Stimulated activated CD4-positive, alpha-beta T cell treated with anti-CD3 and anti-CD28 coated beads, Interleukin-4, amount 100 ng/mL, for 48 hours (primary cell): ENCODE results near the gene HNRNPA3.
"Not testable (repeated sequence)": the region's sequence is repeated elsewhere in the genome, so short reads cannot be mapped to it uniquely, and the experiment has no call there.

Source experiments
- DNase-seq, 2 donors: peaks; one replicate each; pipeline ENCODE4 v3.0.0-alpha.2; 2020; ENCODE audit warnings: low read depth in 2 of 2

Gene HNRNPA3

DNA sequence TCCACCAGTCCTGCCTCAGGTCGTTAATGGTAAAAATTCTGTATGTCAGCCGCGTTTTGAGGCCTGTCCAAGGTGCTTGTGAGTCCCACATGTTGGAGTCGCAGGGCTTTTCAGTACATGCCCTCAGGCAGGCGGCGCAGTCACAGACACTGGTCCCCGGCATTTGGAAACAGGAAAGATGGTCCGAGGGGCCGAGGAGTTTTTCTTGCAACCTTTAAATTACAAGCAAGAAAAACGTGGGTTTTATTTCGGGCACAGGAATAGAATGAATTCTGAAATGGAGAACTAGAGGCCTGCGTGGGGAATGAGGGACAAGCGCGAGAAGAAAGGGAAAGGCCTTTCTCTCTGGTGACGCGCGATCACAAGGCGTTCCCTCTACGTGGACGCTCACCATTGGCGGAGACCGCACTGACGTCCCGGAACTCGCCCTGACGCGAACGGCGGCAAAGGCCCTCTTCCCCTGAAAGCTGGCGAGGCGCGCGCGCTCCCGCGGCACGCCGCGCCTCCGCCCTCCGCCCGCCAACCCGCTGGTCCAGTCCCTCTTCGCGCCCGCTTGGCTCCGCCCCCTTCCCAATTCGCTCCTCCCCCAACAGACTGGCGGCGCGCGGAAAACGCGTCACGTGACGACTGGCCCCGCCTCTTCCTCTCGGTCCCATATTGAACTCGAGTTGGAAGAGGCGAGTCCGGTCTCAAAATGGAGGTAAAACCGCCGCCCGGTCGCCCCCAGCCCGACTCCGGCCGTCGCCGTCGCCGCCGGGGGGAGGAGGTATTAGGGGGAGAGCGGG, at the start of gene HNRNPA3:
HNRNPA3 (plus strand) TSS at position 689 of the 785 bp plus-strand sequence; CDS start at position 695, 6 bp downstream.
- peak; percentile 99 for DNase-seq

GRCh38 chr2:177164131-177164530, 48.5 kb upstream of the HNRNPA3 start:
- no peak for DNase-seq

DNA sequence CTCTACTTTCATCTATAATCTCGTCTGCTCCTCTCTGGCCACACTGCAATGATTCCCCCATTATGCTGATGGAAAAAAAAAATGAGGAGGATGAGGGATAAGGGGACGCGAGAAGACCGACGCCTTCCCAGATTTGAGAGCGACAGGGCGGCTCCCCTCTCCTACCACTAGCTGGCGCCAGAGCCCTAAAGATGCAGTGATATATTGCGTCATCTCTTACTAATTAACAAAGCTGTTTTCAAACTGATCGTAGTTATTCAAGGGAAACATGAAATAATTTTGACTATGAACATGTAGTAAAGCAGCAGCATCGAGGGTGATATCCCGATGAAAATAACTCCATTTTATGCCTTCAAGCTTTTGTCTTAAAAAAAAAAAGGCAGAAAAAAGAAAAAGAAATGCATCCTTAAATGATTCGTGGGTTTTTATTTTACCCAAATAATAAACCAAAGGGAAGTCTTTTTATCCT, 48.0 kb upstream of the HNRNPA3 start:
- peak; percentile 63 to 78 for DNase-seq

- DNase-seq: no peak
Measured at GRCh38 chr2:177165061-177165583, 47.5 kb upstream of the HNRNPA3 start.

GRCh38 chr2:177165721-177166711, 46.6 kb upstream of the HNRNPA3 start:
- DNase-seq: no peak

- DNase-seq: no peak
Measured at GRCh38 chr2:177169810-177170514, 42.6 kb upstream of the HNRNPA3 start.

GRCh38 chr2:177171418-177171865, 41.2 kb upstream of the HNRNPA3 start:
- DNase-seq: no peak

DNA sequence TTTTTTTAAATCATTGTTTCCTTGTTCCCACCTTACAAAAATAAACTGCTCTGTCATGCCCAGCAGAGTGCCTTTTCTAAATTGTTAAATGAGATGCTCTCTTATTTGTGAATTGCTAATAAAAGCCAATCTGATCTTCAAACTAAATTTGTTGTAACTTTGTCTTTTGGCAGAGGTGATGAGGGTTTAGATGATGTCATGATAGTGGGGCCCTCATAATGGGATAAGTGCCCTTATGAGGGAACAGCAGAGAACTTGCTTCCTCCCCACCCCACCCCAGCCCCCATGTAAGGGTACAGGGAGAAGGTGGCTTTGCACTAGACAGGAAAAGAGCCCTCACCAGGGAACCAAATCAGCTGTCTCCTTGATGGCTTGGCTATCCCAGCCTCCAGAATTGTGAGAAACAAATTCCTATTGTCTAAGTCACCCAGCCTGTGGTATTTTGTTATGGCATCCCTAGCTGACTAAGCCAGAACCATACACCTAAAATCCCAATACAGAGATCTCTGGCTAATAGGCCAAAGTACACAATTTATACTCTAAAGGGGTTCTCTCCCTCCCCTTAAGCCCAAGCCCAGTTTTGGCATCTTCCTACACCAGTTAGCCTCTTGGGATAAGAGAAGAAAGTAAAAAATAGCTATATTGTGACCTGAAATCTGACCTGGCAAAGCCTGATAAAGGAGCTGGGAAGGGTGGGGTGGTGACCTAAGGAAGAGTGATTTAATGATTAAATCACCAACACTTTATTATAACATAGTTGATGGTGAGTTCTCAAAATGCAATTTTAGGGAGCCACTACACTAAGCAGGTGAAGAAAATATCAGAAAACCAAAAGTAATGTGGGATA, 40.3 kb upstream of the HNRNPA3 start:
- DNase-seq: no peak

- no peak for DNase-seq
Measured at GRCh38 chr2:177174486-177174885, 38.1 kb upstream of the HNRNPA3 start.

- DNase-seq: no peak
Measured at GRCh38 chr2:177175917-177176668, 36.5 kb upstream of the HNRNPA3 start.

DNA sequence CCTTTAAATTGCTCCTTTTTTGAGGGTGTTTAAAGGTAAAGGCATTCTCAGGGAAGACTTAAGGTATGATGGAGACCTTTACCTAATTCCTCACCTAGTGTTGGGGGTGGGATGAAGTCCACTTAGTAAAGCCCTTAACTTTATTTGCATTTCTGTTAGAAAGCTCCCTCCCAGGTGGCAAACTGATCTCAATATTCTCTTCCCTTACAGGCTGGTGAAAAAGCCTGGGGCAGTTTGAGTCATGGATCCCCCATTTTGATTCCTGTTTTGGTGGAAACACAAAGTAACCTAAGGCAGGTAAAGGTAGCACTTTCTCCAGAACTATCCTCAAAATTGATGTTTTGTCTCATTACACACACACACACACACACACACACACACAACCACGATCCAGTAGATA, 33.8 kb upstream of the HNRNPA3 start:
- DNase-seq: no peak

GRCh38 chr2:177179227-177179626, 33.4 kb upstream of the HNRNPA3 start:
- no peak for DNase-seq

DNA sequence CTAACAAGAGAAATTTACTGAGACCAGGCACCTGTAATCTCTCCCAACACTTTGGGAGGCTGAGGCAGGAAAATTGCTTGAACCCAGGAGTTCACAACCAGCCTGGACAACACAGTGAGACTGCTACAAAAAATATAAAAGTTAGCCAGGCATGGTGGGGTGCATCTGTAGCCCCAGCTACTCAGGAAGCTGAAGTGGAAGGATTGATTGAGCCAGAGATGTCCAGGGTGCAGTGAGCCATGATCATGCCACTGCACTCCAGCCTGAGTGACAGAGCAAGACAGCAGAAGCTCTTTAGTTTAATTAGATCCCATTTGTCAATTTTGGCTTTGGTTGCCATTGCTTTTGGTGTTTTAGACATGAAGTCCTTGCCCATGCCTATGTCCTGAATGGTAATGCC, 32.9 kb upstream of the HNRNPA3 start:
- DNase-seq: not testable (repeated sequence)

DNA sequence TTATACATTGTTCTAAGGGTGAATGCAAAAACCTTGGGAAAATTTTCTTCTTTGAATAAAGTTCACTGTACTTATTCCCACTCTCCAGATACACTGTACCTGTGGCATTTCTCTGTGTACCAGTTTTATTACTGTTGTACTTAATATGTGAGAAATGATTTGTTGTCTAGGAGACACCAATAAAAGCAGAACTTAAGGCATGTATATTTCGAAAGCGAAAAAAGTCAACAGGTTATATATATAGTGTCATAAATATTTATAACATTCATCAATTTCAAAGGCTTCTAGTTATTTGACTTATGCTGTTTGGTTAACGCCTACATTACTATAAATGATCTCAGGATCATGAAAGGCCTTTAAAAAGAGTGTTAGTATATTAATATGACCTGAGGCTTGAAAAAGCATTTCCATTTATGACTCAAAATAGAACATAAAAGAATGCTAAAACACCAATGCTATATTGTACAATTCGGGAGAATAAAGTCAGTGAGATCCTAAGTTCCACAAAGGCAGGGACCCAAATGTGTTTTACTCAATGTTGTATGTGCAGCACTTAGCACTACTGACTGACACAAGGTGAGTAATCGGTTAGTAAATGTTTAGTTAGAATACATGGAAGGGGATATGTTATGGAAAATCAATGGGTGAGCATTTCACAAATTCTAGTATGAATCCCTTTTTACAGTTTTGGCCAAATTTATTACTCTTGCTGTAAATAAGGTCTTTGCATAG, 32.2 kb upstream of the HNRNPA3 start:
- no peak for DNase-seq

GRCh38 chr2:177183860-177184259, 28.7 kb upstream of the HNRNPA3 start:
- DNase-seq: no peak

GRCh38 chr2:177184606-177185005, 28.0 kb upstream of the HNRNPA3 start:
- DNase-seq: no peak

GRCh38 chr2:177186038-177186437, 26.6 kb upstream of the HNRNPA3 start:
- DNase-seq: not testable (repeated sequence)

- no peak for DNase-seq
Measured at GRCh38 chr2:177187631-177188312, 24.8 kb upstream of the HNRNPA3 start.
